ENCODE data around the gene TCERG1.

DNA sequence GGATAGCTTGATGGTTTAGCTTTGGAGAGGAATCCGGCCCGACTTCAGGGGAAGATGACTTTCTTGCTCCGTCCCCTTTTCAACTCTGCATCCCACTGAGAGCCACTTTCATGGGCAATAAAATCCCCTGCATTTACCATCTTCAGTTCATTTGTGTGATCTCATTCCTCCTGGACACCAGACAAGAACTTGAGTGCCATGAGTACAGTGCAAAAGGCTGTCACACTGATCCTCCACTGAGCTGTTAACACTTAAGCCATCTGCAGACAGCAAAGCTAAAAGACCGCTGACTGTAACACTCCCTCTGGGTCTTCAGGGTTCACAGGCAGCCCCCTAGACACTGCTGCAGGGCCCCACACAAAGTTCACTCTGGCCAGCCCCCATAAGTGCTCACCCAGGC, 48.3 kb upstream of the TCERG1 start:
- TF ChIP-seq, protein P1, sequence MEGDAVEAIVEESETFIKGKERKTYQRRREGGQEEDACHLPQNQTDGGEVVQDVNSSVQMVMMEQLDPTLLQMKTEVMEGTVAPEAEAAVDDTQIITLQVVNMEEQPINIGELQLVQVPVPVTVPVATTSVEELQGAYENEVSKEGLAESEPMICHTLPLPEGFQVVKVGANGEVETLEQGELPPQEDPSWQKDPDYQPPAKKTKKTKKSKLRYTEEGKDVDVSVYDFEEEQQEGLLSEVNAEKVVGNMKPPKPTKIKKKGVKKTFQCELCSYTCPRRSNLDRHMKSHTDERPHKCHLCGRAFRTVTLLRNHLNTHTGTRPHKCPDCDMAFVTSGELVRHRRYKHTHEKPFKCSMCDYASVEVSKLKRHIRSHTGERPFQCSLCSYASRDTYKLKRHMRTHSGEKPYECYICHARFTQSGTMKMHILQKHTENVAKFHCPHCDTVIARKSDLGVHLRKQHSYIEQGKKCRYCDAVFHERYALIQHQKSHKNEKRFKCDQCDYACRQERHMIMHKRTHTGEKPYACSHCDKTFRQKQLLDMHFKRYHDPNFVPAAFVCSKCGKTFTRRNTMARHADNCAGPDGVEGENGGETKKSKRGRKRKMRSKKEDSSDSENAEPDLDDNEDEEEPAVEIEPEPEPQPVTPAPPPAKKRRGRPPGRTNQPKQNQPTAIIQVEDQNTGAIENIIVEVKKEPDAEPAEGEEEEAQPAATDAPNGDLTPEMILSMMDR (IDR thresholded peaks at IDR 0.05; ENCODE audit: low read depth, low read length) = no peak
- no peak for TF ChIP-seq EZH2phosphoT487 (IDR thresholded peaks at IDR 0.05; ENCODE audit: low read depth)

All from OCI-LY3 (cell line).